Heart right ventricle (tissue), 16 donors: Measurements from ENCODE around the gene SEC14L1. TPM values are rescaled to one million over a fixed set of nuclear protein-coding genes. Genes with fewer than 3 reads are reported as not detected.

Experiments
- ATAC-seq, 8 donors: fragments of 200-7000 bp; cut with Tn5 transposase; one replicate each; pipeline ENCODE4 v1.9.1; 2020; ENCODE audit warnings: mild to moderate bottlenecking in 8 of 8, moderate library complexity in 8 of 8, moderate number of reproducible peaks in 1 of 8
- DNase-seq, 2 donors: peaks; one replicate each; pipeline ENCODE4 v3.0.0-alpha.2; 2020
- H3K27ac ChIP-seq, 10 donors: fragments of 200-600 bp; sonication (generic) in 2 of 10; one replicate each; pipeline versions ENCODE4 v1.5.0 to v1.8.0; 2020 to 2022; ENCODE audit warnings: mild to moderate bottlenecking in 3 of 10
- H3K27me3 ChIP-seq, 7 donors: fragments of 200-600 bp; one replicate each; pipeline ENCODE4 v1.8.0; 2021 to 2022; ENCODE audit warnings: mild to moderate bottlenecking in 2 of 7
- H3K36me3 ChIP-seq, 9 donors: fragments of 200-600 bp; sonication (generic) in 1 of 9; one replicate each; pipeline versions ENCODE4 v1.5.0 to v1.8.0; 2020 to 2022; ENCODE audit warnings: mild to moderate bottlenecking in 2 of 9
- H3K4me1 ChIP-seq, 9 donors: fragments of 200-600 bp; sonication (generic) in 1 of 9; one replicate each; pipeline versions ENCODE4 v1.5.0 to v1.8.0; 2020 to 2022; ENCODE audit warnings: mild to moderate bottlenecking in 4 of 9
- H3K4me3 ChIP-seq, 10 donors: fragments of 200-600 bp; sonication (generic) in 2 of 10; one replicate each; pipeline versions ENCODE4 v1.5.0 to v1.8.0; 2020 to 2022; ENCODE audit warnings: mild to moderate bottlenecking in 7 of 10, moderate library complexity in 2 of 10
- H3K9me3 ChIP-seq, 11 donors: fragments of 200-600 bp in 10 of 11; sonication (generic) in 2 of 11; one replicate each; pipeline versions ENCODE4 v1.5.0 to v1.8.0; 2013 to 2022; ENCODE audit warnings: mild to moderate bottlenecking in 2 of 11, control low read depth in 1 of 11, moderate library complexity in 1 of 11
- WGBS, 2 donors: extraction: QIAGEN DNeasy Blood & Tissue Kit; methylation state at CpG; one replicate each; pipeline ENCODE4 v1.1.7; 2013; ENCODE audit warnings: inconsistent platforms in 1 of 2; 5-methylcytosine and 5-hydroxymethylcytosine counted together
- intact Hi-C, 10 donors: fragments of 100-400 bp; cut with DNase I; formaldehyde crosslinking; loops; one replicate each; pipeline versions ENCODE4 v1.11.1 to v1.14.2; 2022
- polyA plus RNA-seq, 2 donors: library from polyadenylated mRNA; stranded (reverse); fragments of 200-250 nt; gene quantifications; one replicate each; pipeline ENCODE4 v1.2.3, GENCODE V29; 2013
- total RNA-seq, 10 donors: library from RNA; stranded (reverse); fragmentation: NEBNext Ultra II Directional in 3 of 10; extraction: Animal tissue kit (Norgen Biotek cat#: 25700) in 3 of 10; gene quantifications; one replicate each; pipeline versions ENCODE4 v1.2.1 to v1.2.4, GENCODE V29; 2021 to 2023
- TF ChIP-seq, protein P1 (sequence below), 9 donors: fragments of 200-600 bp; sonication (generic) in 2 of 9; IDR thresholded peaks; one replicate each; pipeline versions ENCODE4 v1.5.0 to v1.8.0; 2021 to 2022; ENCODE audit warnings: antibody characterized with exemption in 9 of 9, mild to moderate bottlenecking in 5 of 9, moderate library complexity in 1 of 9
- donor health status: Arrhythmogenic right ventricular cardiomyopathy.
- donor health status: ischemic (EF 13 %, LVEDD 7.1; RV severe dilation, severe dysfunction).
- donor health status: healthy with polysubstance abuse.
- donor health status: DM: no; HTN: yes; CAD: no.
- donor health status: DM: no; HTN: no; CAD: no.
- donor health status: ischemic (EF 25% LVEDD 6.9; RV normal size, moderate dysfunction).
- donor health status: ischemic (EF 25% LVEDD 5.7; RV mildly dilated, moderate dysfunction).
- donor health status: healthy.
- donor health status: DM: yes; HTN: yes; CAD: no.
- donor health status: Ischemic cardiomyopathy.
- donor health status: ischemic (EF 35%, LVEDD 5.7; RV mildly dilated, moderate dysfunction).
- donor health status: nonischemic (EF 11% LVEDD 7.7; RV severe dilation, severe dysfunction).
- donor health status: DM: yes; HTN: yes; CAD: no.
- donor health status: PGD.
- donor health status: ischemic (EF 29% LVEDD 5.4; RV normal size, mild dysfunction).
- donor health status: nonischemic (EF 23%, LVEDD 6.1; RV moderate dilation, normal function).

The SEC14L1 gene
- total and polyA plus RNA-seq, 12 donors: 36.1 to 88.8 (median 50.0) TPM

GRCh38 chr17:77197115-77197514 lies 56.3 kb downstream of the SEC14L1 start:
- intact Hi-C loops: loop anchor here in 1 of 10 donors (10.0 kb wide), 1 partner anchor 52 kb away; the partner anchor contains the start of gene SEC14L1
- ATAC-seq: no peak
- H3K9me3 ChIP-seq: no peaks in the 10 kb centered on the region
- WGBS, 2 donors: 88 to 92% methylated on average over 9 of the region's 9 CpGs
- H3K4me3 ChIP-seq: no peak overlapping the region
- peaks cover 0 to 6% (median 0%) of the 10 kb centered on the region in 9 donors for H3K4me1 ChIP-seq
- no peaks in the 10 kb centered on the region for H3K27me3 ChIP-seq
- DNase-seq: no peak
- H3K27ac ChIP-seq: no peak overlapping the region
- peaks cover 0 to 100% (median 85%) of the 10 kb centered on the region in 9 donors for H3K36me3 ChIP-seq
- TF ChIP-seq, protein P1, sequence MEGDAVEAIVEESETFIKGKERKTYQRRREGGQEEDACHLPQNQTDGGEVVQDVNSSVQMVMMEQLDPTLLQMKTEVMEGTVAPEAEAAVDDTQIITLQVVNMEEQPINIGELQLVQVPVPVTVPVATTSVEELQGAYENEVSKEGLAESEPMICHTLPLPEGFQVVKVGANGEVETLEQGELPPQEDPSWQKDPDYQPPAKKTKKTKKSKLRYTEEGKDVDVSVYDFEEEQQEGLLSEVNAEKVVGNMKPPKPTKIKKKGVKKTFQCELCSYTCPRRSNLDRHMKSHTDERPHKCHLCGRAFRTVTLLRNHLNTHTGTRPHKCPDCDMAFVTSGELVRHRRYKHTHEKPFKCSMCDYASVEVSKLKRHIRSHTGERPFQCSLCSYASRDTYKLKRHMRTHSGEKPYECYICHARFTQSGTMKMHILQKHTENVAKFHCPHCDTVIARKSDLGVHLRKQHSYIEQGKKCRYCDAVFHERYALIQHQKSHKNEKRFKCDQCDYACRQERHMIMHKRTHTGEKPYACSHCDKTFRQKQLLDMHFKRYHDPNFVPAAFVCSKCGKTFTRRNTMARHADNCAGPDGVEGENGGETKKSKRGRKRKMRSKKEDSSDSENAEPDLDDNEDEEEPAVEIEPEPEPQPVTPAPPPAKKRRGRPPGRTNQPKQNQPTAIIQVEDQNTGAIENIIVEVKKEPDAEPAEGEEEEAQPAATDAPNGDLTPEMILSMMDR (IDR thresholded peaks at IDR 0.05): no peak

GRCh38 chr17:77200711-77201110 lies 59.9 kb downstream of the SEC14L1 start:
- Histone ChIP-seq H3K9me3 (no peaks in the 10 kb centered on the region), H3K36me3 (peaks cover 0 to 100% (median 82%) of the 10 kb centered on the region in 9 donors), H3K4me1 (peaks cover 0 to 17% (median 6%) of the 10 kb centered on the region in 9 donors), H3K27me3 (no peaks in the 10 kb centered on the region), H3K4me3 (no peak overlapping the region), H3K27ac (peak overlapping the region in 4 of 10 donors; percentile 3 to 59 (median 35))
- no peak for DNase-seq
- TF ChIP-seq, protein P1 (IDR thresholded peaks at IDR 0.05): peak in 2 of 9 donors; percentile 12 to 15
- WGBS, 2 donors: 40 to 42% methylated on average over 10 of the region's 10 CpGs
- intact Hi-C loops: loop anchor here in 3 of 10 donors (10.0 kb wide), 2 partner anchors 56 to 106 kb away; partner anchors contain the start of gene SEC14L1 (in 2 of the 3)
- ATAC-seq: peak in 7 of 8 donors; percentile 49 to 83 (median 67)

DNA sequence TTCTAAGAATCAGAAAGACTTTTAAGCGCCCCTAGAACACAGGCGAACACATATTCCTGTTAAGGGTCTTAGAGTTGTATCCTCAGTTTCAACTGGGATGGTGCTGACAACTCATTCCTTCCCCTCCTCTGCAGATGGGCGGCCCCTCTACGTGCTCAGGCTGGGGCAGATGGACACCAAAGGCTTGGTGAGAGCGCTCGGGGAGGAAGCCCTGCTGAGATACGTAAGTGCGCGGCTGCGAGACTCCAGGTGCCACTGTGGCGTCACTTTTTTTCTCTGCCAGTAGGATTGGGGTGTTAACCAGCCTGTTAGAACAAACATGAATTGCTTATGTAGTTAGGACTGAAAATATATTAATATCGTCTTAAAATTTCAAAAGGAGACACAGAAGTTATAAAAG lies 62.7 kb downstream of the SEC14L1 start:
- Histone ChIP-seq H3K36me3 (peaks cover 0 to 100% (median 84%) of the 10 kb centered on the region in 9 donors), H3K4me1 (peaks cover 0 to 44% (median 29%) of the 10 kb centered on the region in 9 donors), H3K4me3 (no peak overlapping the region), H3K27me3 (no peaks in the 10 kb centered on the region), H3K27ac (peak overlapping the region in 1 of 10 donors; percentile 16), H3K9me3 (no peaks in the 10 kb centered on the region)
- TF ChIP-seq, protein P1 (IDR thresholded peaks at IDR 0.05): no peak
- WGBS, 2 donors: 86% methylated on average over 12 of the region's 12 CpGs
- intact Hi-C loops: loop anchor here in 3 of 10 donors (10.0 kb wide), 2 partner anchors 59 to 109 kb away; partner anchors contain the start of gene SEC14L1 (in 2 of the 3)
- DNase-seq (no peak), ATAC-seq (no peak)

DNA sequence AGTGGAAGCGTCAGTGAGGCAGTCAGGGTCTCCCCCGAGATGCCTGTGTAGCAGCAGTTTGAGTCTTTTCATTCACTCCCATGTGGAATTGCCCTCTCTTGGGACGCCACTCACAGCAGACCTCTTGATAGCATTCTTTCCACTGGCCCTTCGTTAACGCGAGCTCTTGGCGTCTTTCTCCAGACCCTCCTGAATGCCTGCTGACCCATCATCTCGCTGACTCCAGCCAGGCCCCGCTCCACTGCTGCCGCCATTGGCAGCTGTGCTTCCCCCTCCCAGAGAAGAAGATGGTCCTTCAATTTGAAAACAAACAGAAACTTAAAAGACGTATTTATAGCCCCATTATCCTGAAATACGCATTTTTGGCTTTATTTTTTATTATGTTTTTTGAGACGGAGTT lies 63.1 kb downstream of the SEC14L1 start:
- TF ChIP-seq, protein P1 (IDR thresholded peaks at IDR 0.05): no peak
- H3K4me1 ChIP-seq: peaks cover 3 to 48% (median 33%) of the 10 kb centered on the region in 9 donors
- peak overlapping the region in 1 of 10 donors; percentile 16 for H3K27ac ChIP-seq
- WGBS, 2 donors: 78 to 80% methylated on average over 13 of the region's 13 CpGs
- no peaks in the 10 kb centered on the region for H3K27me3 ChIP-seq
- ATAC-seq: no peak
- no peak for DNase-seq
- H3K36me3 ChIP-seq: peaks cover 0 to 100% (median 81%) of the 10 kb centered on the region in 9 donors
- no peaks in the 10 kb centered on the region for H3K9me3 ChIP-seq
- no peak overlapping the region for H3K4me3 ChIP-seq
- intact Hi-C loops: loop anchor here in 3 of 10 donors (10.0 kb wide), 2 partner anchors 59 to 109 kb away; partner anchors contain the start of gene SEC14L1 (in 2 of the 3)
